Endothelial cell of umbilical vein (primary cell): ENCODE results near the gene RGPD4.

Experiments
- EZH2 ChIP-seq: IDR thresholded peaks from 2 replicates; pipeline ENCODE4 v1.6.1; 2012; ENCODE audit warnings: borderline replicate concordance, low read depth, mild to moderate bottlenecking, moderate library complexity, low read length, inconsistent platforms; ENCODE audit not compliant: severe bottlenecking
- MYC ChIP-seq: IDR thresholded peaks from one replicate; pipeline ENCODE4 v1.6.1; 2011; ENCODE audit warnings: mild to moderate bottlenecking, low read depth, low read length
- POLR2A ChIP-seq: IDR thresholded peaks from 2 replicates; pipeline ENCODE4 v1.6.1; 2012; ENCODE audit warnings: low read depth, mild to moderate bottlenecking, control low read depth, low read length
- POLR2AphosphoS5 ChIP-seq: IDR thresholded peaks from 2 replicates; pipeline ENCODE4 v1.6.1; 2012; ENCODE audit warnings: low read depth, mild to moderate bottlenecking, control low read depth, low read length, moderate library complexity; ENCODE audit not compliant: insufficient read depth
- TF ChIP-seq, protein P1 (sequence below), 2 donors: IDR thresholded peaks; 1 replicate in 1 of 2; 2 replicates in 1 of 2; pipeline ENCODE4 v1.5.1; 2011; ENCODE audit warnings: low read length in 2 of 2, mild to moderate bottlenecking in 2 of 2, moderate library complexity in 2 of 2, control low read depth in 1 of 2, inconsistent platforms in 1 of 2, low read depth in 1 of 2; ENCODE audit not compliant: insufficient read depth in 1 of 2; ENCODE audit errors: extremely low read depth in 1 of 2

DNA sequence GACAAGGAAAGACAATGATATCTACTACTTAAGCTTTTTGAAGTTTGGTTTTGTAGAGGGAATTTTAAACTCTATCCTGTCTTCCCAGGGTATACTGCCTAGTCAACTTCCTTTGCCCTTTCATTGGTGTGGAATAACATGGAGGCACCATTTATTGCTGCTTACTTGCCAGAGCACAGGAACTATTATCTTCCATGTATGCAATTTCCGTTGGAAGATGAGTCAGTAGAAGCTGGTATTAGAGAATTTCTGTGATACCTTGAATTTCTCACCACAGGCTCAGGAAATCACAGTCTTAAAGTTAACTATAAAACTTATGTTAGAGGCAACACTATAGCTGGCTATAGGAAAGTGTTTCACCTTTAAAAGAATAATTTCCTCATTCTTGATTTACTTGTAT, 40.9 kb upstream of the RGPD4 start:
- TF ChIP-seq, protein P1, sequence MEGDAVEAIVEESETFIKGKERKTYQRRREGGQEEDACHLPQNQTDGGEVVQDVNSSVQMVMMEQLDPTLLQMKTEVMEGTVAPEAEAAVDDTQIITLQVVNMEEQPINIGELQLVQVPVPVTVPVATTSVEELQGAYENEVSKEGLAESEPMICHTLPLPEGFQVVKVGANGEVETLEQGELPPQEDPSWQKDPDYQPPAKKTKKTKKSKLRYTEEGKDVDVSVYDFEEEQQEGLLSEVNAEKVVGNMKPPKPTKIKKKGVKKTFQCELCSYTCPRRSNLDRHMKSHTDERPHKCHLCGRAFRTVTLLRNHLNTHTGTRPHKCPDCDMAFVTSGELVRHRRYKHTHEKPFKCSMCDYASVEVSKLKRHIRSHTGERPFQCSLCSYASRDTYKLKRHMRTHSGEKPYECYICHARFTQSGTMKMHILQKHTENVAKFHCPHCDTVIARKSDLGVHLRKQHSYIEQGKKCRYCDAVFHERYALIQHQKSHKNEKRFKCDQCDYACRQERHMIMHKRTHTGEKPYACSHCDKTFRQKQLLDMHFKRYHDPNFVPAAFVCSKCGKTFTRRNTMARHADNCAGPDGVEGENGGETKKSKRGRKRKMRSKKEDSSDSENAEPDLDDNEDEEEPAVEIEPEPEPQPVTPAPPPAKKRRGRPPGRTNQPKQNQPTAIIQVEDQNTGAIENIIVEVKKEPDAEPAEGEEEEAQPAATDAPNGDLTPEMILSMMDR (IDR thresholded peaks at IDR 0.05; ENCODE audit: extremely low read depth in 1 of 2, insufficient read depth in 1 of 2, low read depth in 1 of 2, low read length in 2 of 2): no peak
- TF ChIP-seq POLR2AphosphoS5: no peak
- no peak for TF ChIP-seq EZH2
- TF ChIP-seq POLR2A: no peak
- no peak for TF ChIP-seq MYC
